Mononuclear cell (primary cell): ENCODE results near the gene IL17C. TPM values are rescaled to one million over a fixed set of nuclear protein-coding genes. Genes with fewer than 3 reads are reported as not detected.

Experiments
- H3K27me3 ChIP-seq: 2 replicates; pipeline ENCODE4 v1.6.0; 2011; ENCODE audit warnings: low read length, control low read depth; ENCODE audit not compliant: insufficient read depth
- H3K4me1 ChIP-seq: 2 replicates; pipeline ENCODE4 v1.5.1; 2011; ENCODE audit warnings: mild to moderate bottlenecking, low read length, control low read depth; ENCODE audit not compliant: insufficient read depth
- H3K4me3 ChIP-seq: 2 replicates; pipeline ENCODE4 v1.5.1; 2011; ENCODE audit warnings: mild to moderate bottlenecking, low read length, moderate library complexity
- H3K9me3 ChIP-seq: 2 replicates; pipeline ENCODE4 v1.5.1; 2011; ENCODE audit warnings: low read depth, mild to moderate bottlenecking, control low read depth, low read length
- total RNA-seq: library from RNA; depleted of rRNA; stranded (reverse); fragments of >200 nt; gene quantifications from one replicate; pipeline ENCODE4 v1.2.3, GENCODE V29; 2012

The IL17C gene, protein sequence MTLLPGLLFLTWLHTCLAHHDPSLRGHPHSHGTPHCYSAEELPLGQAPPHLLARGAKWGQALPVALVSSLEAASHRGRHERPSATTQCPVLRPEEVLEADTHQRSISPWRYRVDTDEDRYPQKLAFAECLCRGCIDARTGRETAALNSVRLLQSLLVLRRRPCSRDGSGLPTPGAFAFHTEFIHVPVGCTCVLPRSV
- total RNA-seq: 0.21 TPM

GRCh38 chr16:88638323-88639230 is at the start of gene IL17C:
Gene IL17C (plus strand): TSS chr16:88638572. CDS start chr16:88638642, 70 bp downstream.
- no peaks in the 10 kb centered on the region for H3K9me3 ChIP-seq
- no peak within 1 kb of the TSS for H3K4me3 ChIP-seq
- peaks cover 63% of the 10 kb centered on the region for H3K4me1 ChIP-seq
- peaks cover 8% of the 10 kb centered on the region for H3K27me3 ChIP-seq

DNA sequence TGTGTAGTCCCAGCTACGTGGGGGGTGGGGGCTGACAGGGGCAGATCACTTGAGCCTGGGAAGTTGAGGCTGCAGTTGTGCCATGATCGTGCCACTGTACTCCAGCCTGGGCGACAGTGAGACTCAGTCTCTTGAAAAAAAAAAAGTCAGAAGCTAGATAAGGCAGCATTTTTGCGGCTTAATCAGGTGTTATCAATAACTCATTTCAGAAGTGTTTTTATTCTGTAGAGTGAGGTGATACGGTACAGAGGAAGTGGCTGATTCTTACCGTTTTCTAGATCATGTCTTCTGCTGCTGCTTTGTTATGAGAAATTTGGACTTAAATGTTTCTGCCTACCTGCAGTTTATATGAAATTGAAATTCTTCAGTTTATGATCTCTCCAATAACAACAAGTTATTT is 49.6 kb upstream of the IL17C start:
- H3K9me3 ChIP-seq: no peaks in the 10 kb centered on the region
- H3K4me1 ChIP-seq: peaks cover 13% of the 10 kb centered on the region
- H3K27me3 ChIP-seq: no peaks in the 10 kb centered on the region
- no peak overlapping the region for H3K4me3 ChIP-seq

- H3K27me3 ChIP-seq: no peaks in the 10 kb centered on the region
- H3K4me3 ChIP-seq: no peak overlapping the region
- H3K9me3 ChIP-seq: no peaks in the 10 kb centered on the region
- H3K4me1 ChIP-seq: peaks cover 13% of the 10 kb centered on the region
Measured at GRCh38 chr16:88589441-88589840, 48.9 kb upstream of the IL17C start.

GRCh38 chr16:88591577-88592021 is 46.8 kb upstream of the IL17C start:
- H3K27me3 ChIP-seq: no peaks in the 10 kb centered on the region
- H3K4me1 ChIP-seq: peaks cover 13% of the 10 kb centered on the region
- no peak overlapping the region for H3K4me3 ChIP-seq
- H3K9me3 ChIP-seq: no peaks in the 10 kb centered on the region

- H3K4me3 ChIP-seq: no peak overlapping the region
- peaks cover 13% of the 10 kb centered on the region for H3K4me1 ChIP-seq
- no peaks in the 10 kb centered on the region for H3K27me3 ChIP-seq
Measured at GRCh38 chr16:88593061-88593460, 45.3 kb upstream of the IL17C start.

DNA sequence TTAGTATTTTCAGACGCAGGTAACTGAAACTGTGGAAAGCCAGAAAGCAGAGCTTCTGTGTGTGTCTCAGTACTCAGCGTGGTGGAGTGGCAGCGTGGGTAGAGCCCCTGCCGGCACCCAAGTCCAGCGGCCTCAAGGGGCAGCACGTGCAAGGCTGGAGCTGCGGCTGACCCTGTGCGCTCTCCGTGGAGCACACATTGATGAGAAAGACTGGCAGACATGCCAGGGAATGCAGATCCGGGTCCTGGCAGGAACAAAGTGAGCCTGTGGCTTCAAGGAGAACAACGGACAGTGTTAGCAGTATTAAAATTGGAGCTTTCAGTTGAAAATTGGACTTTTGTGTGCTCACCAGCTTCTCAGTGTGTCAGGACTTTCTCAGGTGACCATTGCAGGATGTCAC is 44.9 kb upstream of the IL17C start:
- Histone ChIP-seq H3K4me1 (peaks cover 16% of the 10 kb centered on the region), H3K27me3 (no peaks in the 10 kb centered on the region), H3K9me3 (no peaks in the 10 kb centered on the region), H3K4me3 (no peak overlapping the region)

More at GRCh38 chr16:88593061-88593460, 45.3 kb upstream of the IL17C start:
- no peaks in the 10 kb centered on the region for H3K9me3 ChIP-seq

DNA sequence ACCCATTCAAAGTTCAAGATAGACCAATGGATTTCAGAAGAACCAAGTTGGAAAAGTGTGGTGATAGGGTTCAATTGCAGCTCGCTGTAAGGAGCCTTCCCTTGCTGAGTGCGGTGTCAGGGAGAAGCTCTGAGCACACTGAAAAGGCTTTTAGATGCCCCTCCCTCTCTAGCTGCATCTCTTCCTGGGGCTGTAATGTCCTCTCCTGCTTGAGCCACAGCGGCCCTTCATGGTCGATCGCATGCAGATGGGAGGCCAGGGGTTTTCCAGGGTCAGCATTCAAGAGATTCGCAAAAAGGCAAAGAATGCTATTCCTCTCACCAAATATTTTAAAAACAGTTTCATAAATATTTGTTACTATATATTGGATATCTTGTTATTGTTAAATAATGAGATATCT is 44.5 kb upstream of the IL17C start:
- Histone ChIP-seq H3K4me1 (peaks cover 20% of the 10 kb centered on the region), H3K9me3 (no peaks in the 10 kb centered on the region)

DNA sequence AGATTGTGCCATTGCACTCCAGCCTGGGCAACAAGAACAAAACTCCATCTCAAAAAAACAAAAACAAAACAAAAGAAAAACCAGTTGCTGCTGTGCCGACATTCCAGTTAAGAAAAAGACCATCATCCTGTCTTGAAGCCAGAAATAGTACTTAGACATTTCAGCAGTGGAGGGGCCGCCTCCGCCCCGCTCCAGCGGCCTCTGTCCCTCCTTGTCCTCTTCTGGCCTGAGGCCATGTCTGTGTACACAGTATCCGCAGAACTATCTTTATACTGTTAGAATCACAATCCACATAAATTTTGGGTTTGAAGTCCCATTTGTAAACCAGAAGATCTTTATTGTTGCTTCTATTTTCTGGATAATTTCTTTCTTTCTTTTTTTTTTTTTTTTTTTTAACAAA is 43.3 kb upstream of the IL17C start:
- Histone ChIP-seq H3K4me1 (peaks cover 32% of the 10 kb centered on the region), H3K27me3 (no peaks in the 10 kb centered on the region), H3K9me3 (no peaks in the 10 kb centered on the region), H3K4me3 (no peak overlapping the region)

More for the DNA sequence above, 44.5 kb upstream of the IL17C start:
- no peaks in the 10 kb centered on the region for H3K27me3 ChIP-seq
- H3K4me3 ChIP-seq: no peak overlapping the region

DNA sequence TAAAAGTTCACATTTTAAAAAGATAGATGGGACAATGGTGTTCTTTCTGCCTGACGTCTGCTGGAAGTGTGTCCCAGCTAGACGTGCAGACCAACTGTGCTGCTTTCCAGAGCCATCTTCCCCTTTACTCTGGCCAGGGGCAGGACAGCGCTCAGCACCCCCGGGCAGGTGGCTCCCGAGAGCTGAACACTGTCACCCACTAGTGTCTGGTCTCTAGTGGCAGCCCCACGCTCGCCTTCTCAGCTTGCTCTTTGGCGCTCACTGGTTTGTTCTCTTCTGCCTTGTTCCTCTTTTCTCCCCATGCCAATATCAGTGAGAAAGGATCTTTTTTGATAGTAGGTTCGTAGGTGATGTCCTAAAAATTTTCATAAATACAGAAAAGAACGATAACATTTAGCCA is 42.5 kb upstream of the IL17C start:
- Histone ChIP-seq H3K9me3 (no peaks in the 10 kb centered on the region), H3K4me3 (no peak overlapping the region), H3K27me3 (no peaks in the 10 kb centered on the region), H3K4me1 (peaks cover 38% of the 10 kb centered on the region)

- Histone ChIP-seq H3K27me3 (no peaks in the 10 kb centered on the region), H3K9me3 (no peaks in the 10 kb centered on the region), H3K4me3 (no peak overlapping the region), H3K4me1 (peaks cover 33% of the 10 kb centered on the region)
Measured at GRCh38 chr16:88596483-88596882, 41.9 kb upstream of the IL17C start.

DNA sequence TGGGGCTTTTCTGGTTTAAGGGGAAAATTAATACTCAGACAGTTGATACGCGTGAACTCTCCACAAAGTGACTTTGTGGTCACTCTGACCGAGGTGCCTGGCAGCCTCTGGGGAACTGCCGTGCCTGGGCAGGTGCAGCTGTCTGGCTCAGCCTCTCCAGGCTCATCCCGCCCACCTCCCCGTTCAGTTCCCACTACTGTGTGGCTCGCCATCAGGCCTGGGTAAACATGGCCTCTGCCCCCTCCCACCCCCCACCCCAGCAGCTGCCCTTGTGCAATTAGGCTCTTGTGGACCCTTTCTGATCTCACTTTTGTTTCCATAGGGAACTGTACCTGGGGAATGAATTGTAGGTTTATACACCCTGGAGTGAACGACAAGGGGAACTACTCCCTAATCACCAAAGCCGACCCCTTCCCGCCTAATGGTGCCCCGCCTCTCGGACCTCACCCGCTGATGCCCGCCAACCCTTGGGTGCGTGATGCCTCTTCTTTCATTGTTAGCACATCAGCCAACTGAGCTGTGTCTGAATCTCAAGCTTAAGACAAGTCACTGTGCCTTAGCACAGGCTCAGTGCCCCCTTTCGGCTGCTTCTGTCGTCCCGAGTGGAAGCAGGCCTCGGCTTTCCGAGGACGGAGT is 40.4 kb upstream of the IL17C start:
- H3K4me1 ChIP-seq: peaks cover 25% of the 10 kb centered on the region
- H3K4me3 ChIP-seq: no peak overlapping the region
- no peaks in the 10 kb centered on the region for H3K27me3 ChIP-seq
- no peaks in the 10 kb centered on the region for H3K9me3 ChIP-seq

- no peaks in the 10 kb centered on the region for H3K27me3 ChIP-seq
- H3K4me1 ChIP-seq: peaks cover 25% of the 10 kb centered on the region
- no peaks in the 10 kb centered on the region for H3K9me3 ChIP-seq
- no peak overlapping the region for H3K4me3 ChIP-seq
Measured at GRCh38 chr16:88599092-88599733, 39.2 kb upstream of the IL17C start.

GRCh38 chr16:88599825-88600538 is 38.4 kb upstream of the IL17C start:
- Histone ChIP-seq H3K27me3 (no peaks in the 10 kb centered on the region), H3K4me1 (peaks cover 30% of the 10 kb centered on the region), H3K9me3 (no peaks in the 10 kb centered on the region), H3K4me3 (no peak overlapping the region)

- Histone ChIP-seq H3K27me3 (no peaks in the 10 kb centered on the region), H3K4me1 (peaks cover 35% of the 10 kb centered on the region), H3K4me3 (no peak overlapping the region), H3K9me3 (no peaks in the 10 kb centered on the region)
Measured at GRCh38 chr16:88600539-88600896, 37.9 kb upstream of the IL17C start.
